A549 (cell line): ENCODE data around the gene CYFIP2. TPM values are rescaled to one million over a fixed set of nuclear protein-coding genes. Genes with fewer than 3 reads are reported as not detected.

ENCODE experiments used
- ATAC-seq, 2 experiments: fragments of 200-7000 bp in 1 of 2; fragments of >200 bp in 1 of 2; cut with Nextera tagmentation in 1 of 2; cut with Tn5 transposase in 1 of 2; 3 replicates each; pipeline versions ENCODE4 v1.8.0 to v1.9.1; 2018 to 2020; ENCODE audit warnings: mild to moderate bottlenecking in 1 of 2, moderate library complexity in 1 of 2
- CTCF ChIA-PET: fragments of 300-600 bp; sonication (Branson Sonifier 250); formaldehyde crosslinking; extraction: SDS; loops from one replicate; lab custom pipeline; 2021; ENCODE audit warnings: antibody characterized with exemption, inconsistent platforms; lab: Yijun Ruan, JAX
- POLR2A ChIA-PET: fragments of 350-600 bp; formaldehyde crosslinking; extraction: SDS; loops from one replicate; lab custom pipeline; 2021; ENCODE audit warnings: antibody characterized with exemption, inconsistent platforms; lab: Yijun Ruan, JAX
- DNase-seq, 2 experiments: peaks; one replicate each; pipeline versions ENCODE4 v3.0.0 to v3.0.0-alpha.2; 2011 to 2016; ENCODE audit warnings: low read depth in 1 of 2, low spot score in 1 of 2
- FAIRE-seq: peaks from 2 replicates; lab custom pipeline; 2011; peaks lifted over from hg19 to GRCh38; lab: Jason Lieb, UNC
- H3K27ac ChIP-seq, 2 experiments: fragments of >200 bp; sonication (Bioruptor Twin); formaldehyde crosslinking; 3 replicates each; pipeline ENCODE4 v1.5.1; 2016 to 2017
- H3K4me1 ChIP-seq: fragments of >200 bp; sonication (Bioruptor Twin); formaldehyde crosslinking; 3 replicates; pipeline ENCODE4 v1.6.1; 2016
- H3K4me2 ChIP-seq: fragments of >200 bp; sonication (Bioruptor Twin); formaldehyde crosslinking; 3 replicates; pipeline ENCODE4 v1.6.1; 2016
- H3K4me3 ChIP-seq: fragments of >200 bp; sonication (Bioruptor Twin); formaldehyde crosslinking; 3 replicates; pipeline ENCODE4 v1.5.1; 2016
- H3K9me3 ChIP-seq: fragments of >200 bp; sonication (Bioruptor Twin); formaldehyde crosslinking; 3 replicates; pipeline ENCODE4 v1.6.1; 2016
- ATOH8 ChIP-seq: fragments of 250-450 bp; sonication (Bioruptor Pico); IDR thresholded peaks from 2 replicates; pipeline ENCODE4 v1.5.0; 2020; ENCODE audit warnings: low read depth, mild to moderate bottlenecking, moderate library complexity
- BCL3 ChIP-seq: fragments of >200 bp; sonication (Bioruptor Twin); formaldehyde crosslinking; IDR thresholded peaks from 3 replicates; pipeline ENCODE4 v1.6.1; 2016
- CHD2 ChIP-seq: fragments of 150-350 bp; IDR thresholded peaks from 2 replicates; pipeline ENCODE4 v1.6.1; 2014; ENCODE audit warnings: low read length; ENCODE audit not compliant: partially characterized antibody
- CHD4 ChIP-seq: fragments of 200-600 bp; sonication (generic); IDR thresholded peaks from 2 replicates; pipeline ENCODE4 v1.6.1; 2016; ENCODE audit warnings: antibody characterized with exemption, mild to moderate bottlenecking, borderline replicate concordance
- CTCF ChIP-seq: fragments of >200 bp; sonication (Bioruptor Twin); formaldehyde crosslinking; IDR thresholded peaks from 3 replicates; pipeline ENCODE4 v1.5.1; 2016
- ELK1 ChIP-seq: fragments of 150-350 bp; IDR thresholded peaks from 2 replicates; pipeline ENCODE4 v1.6.1; 2014; ENCODE audit warnings: low read depth, mild to moderate bottlenecking, low read length
- EP300 ChIP-seq, 2 experiments: fragments of >200 bp; sonication (Bioruptor Twin); formaldehyde crosslinking; IDR thresholded peaks; 2 replicates in 1 of 2; 3 replicates in 1 of 2; pipeline ENCODE4 v1.6.1; 2016 to 2017
- ESRRA ChIP-seq: fragments of 150-350 bp; IDR thresholded peaks from 2 replicates; pipeline ENCODE4 v1.6.1; 2014; ENCODE audit warnings: mild to moderate bottlenecking, low read length, borderline replicate concordance
- FOSL2 ChIP-seq, 2 experiments: fragments of 450-650 bp in 1 of 2; fragments of >200 bp in 1 of 2; sonication (Bioruptor Twin) in 1 of 2; formaldehyde crosslinking; IDR thresholded peaks; 2 replicates each; pipeline versions ENCODE4 v1.5.0 to v1.6.1; 2016 to 2020; ENCODE audit warnings: mild to moderate bottlenecking in 1 of 2, moderate library complexity in 1 of 2
- FOXS1 ChIP-seq: fragments of 250-450 bp; sonication (Bioruptor Pico); IDR thresholded peaks from 2 replicates; pipeline ENCODE4 v1.5.0; 2020; ENCODE audit warnings: mild to moderate bottlenecking, moderate library complexity
- HEYL ChIP-seq: fragments of 250-450 bp; sonication (Bioruptor Pico); IDR thresholded peaks from 2 replicates; pipeline ENCODE4 v1.8.0; 2021; ENCODE audit warnings: mild to moderate bottlenecking, moderate library complexity
- HMGXB4 ChIP-seq: fragments of 250-450 bp; sonication (Bioruptor Pico); IDR thresholded peaks from 2 replicates; pipeline ENCODE4 v1.5.0; 2021; ENCODE audit warnings: mild to moderate bottlenecking, moderate library complexity, borderline replicate concordance
- JUN ChIP-seq, 2 experiments: fragments of >200 bp; sonication (Bioruptor Twin); formaldehyde crosslinking; IDR thresholded peaks; 2 replicates in 1 of 2; 3 replicates in 1 of 2; pipeline ENCODE4 v1.6.1; 2016 to 2017
- JUNB ChIP-seq: fragments of >200 bp; sonication (Bioruptor Twin); formaldehyde crosslinking; IDR thresholded peaks from 2 replicates; pipeline ENCODE4 v1.6.1; 2016
- KDM1A ChIP-seq: fragments of 200-600 bp; sonication (generic); IDR thresholded peaks from 2 replicates; pipeline ENCODE4 v1.6.1; 2016; ENCODE audit warnings: low read depth, mild to moderate bottlenecking
- MYC ChIP-seq: IDR thresholded peaks from 2 replicates; pipeline ENCODE4 v1.6.1; 2012; ENCODE audit warnings: mild to moderate bottlenecking, inconsistent platforms, low read length, improper control_type of control experiment, borderline replicate concordance
- POLR2A ChIP-seq: IDR thresholded peaks from 2 replicates; pipeline ENCODE4 v1.6.1; 2012; ENCODE audit warnings: mild to moderate bottlenecking, low read length
- RAD21 ChIP-seq, 2 experiments: fragments of >200 bp in 1 of 2; sonication (Bioruptor Twin) in 1 of 2; formaldehyde crosslinking in 1 of 2; IDR thresholded peaks in 1 of 2; conservative IDR thresholded peaks in 1 of 2; 2 replicates in 1 of 2; 3 replicates in 1 of 2; pipeline ENCODE4 v1.6.1; 2012 to 2018; ENCODE audit warnings: inconsistent platforms in 1 of 2
- RFX5 ChIP-seq: fragments of 450-650 bp; IDR thresholded peaks from 2 replicates; pipeline ENCODE4 v1.7.1; 2014; ENCODE audit warnings: antibody characterized with exemption, mild to moderate bottlenecking, moderate library complexity
- SREBF2 ChIP-seq: fragments of 450-650 bp; IDR thresholded peaks from 2 replicates; pipeline ENCODE4 v1.6.1; 2014; ENCODE audit warnings: mild to moderate bottlenecking, moderate library complexity
- TP53 ChIP-seq: fragments of 250-450 bp; sonication (Bioruptor Pico); IDR thresholded peaks from 2 replicates; pipeline ENCODE4 v1.5.0; 2021; ENCODE audit warnings: mild to moderate bottlenecking, moderate library complexity
- ZC3H11A ChIP-seq: fragments of 450-650 bp; IDR thresholded peaks from 2 replicates; pipeline ENCODE4 v1.6.1; 2014; ENCODE audit warnings: antibody characterized with exemption, mild to moderate bottlenecking
- ZFP36 ChIP-seq: fragments of 450-650 bp; IDR thresholded peaks from 2 replicates; pipeline ENCODE4 v1.6.1; 2014; ENCODE audit warnings: borderline replicate concordance; ENCODE audit not compliant: partially characterized antibody
- ZSCAN20 ChIP-seq: fragments of 250-450 bp; sonication (Bioruptor Pico); IDR thresholded peaks from 2 replicates; pipeline ENCODE4 v1.8.0; 2022; ENCODE audit warnings: mild to moderate bottlenecking, moderate library complexity
- WGBS: methylation state at CpG from one replicate; pipeline ENCODE4 v1.1.6; 2017; ENCODE audit errors: missing lambda C conversion rate; 5-methylcytosine and 5-hydroxymethylcytosine counted together
- polyA plus RNA-seq, 4 experiments: library from polyadenylated mRNA; depleted of rRNA in 3 of 4; stranded (reverse); fragments of >200 nt; fragmentation: RNase III in 1 of 4; extraction: RNeasy Plus Mini Kit Qiagen cat#74134 plus additional on column Dnase treatment in 1 of 4; gene quantifications; 2 replicates in 3 of 4; 3 replicates in 1 of 4; pipeline ENCODE4 v1.2.3, GENCODE V29; 2011 to 2017

CYFIP2 gene
- polyA plus RNA-seq, 2 of the 4 experiments (the other 2 are of a cell fraction), result 9.0 to 18.6 TPM

GRCh38 chr5:157232706-157233105 lies 33.2 kb upstream of the CYFIP2 start:
- H3K27ac ChIP-seq, result no peak overlapping the region
- no peak overlapping the region for H3K4me3 ChIP-seq
- no peak for FAIRE-seq
- DNase-seq, result no peak
- peaks cover 5% of the 10 kb centered on the region; the same call in 1 of the 3 replicates for H3K4me1 ChIP-seq
- no peak overlapping the region for H3K4me2 ChIP-seq
- ChIA-PET CTCF (interaction anchor here (1.2 to 1.9 kb wide), 2 partner anchors 17 to 22 kb away, joined by 3 to 5 read pairs; no protein-coding TSS in a partner anchor), POLR2A (no interaction called here)
- no peaks in the 10 kb centered on the region for H3K9me3 ChIP-seq
- no peak; a peak in 1 of 6 replicates for ATAC-seq
- WGBS, result 62% methylated on average over 6 of the region's 6 CpGs
- TF ChIP-seq ZSCAN20 (CRISPR knock-in tag) (no peak), JUN (IDR thresholded peaks at IDR 0.05) (no peak), ESRRA (no peak), RFX5 (no peak), CTCF (no peak), RAD21 (conservative IDR thresholded peaks at IDR 0.05 in 1 of 2, IDR thresholded peaks at IDR 0.05 in 1 of 2) (no peak), EP300 (IDR thresholded peaks at IDR 0.05) (no peak), CHD2 (no peak)

GRCh38 chr5:157233515-157233914 lies 32.4 kb upstream of the CYFIP2 start:
- DNase-seq, result no peak
- 98% methylated on average over 3 of the region's 3 CpGs for WGBS
- no peak overlapping the region for H3K27ac ChIP-seq
- no peak for FAIRE-seq
- H3K4me3 ChIP-seq, result no peak overlapping the region
- no peak for ATAC-seq
- ChIA-PET CTCF (interaction anchor here (1.9 kb wide), 1 partner anchor 21 kb away, joined by 5 read pairs; no protein-coding TSS in a partner anchor), POLR2A (no interaction called here)
- TF ChIP-seq FOSL2 (IDR thresholded peaks at IDR 0.05) (no peak), FOSL2 (CRISPR knock-in tag; IDR thresholded peaks at IDR 0.05) (no peak), ZFP36 (no peak), ATOH8 (no peak), HEYL (no peak), MYC (no peak), FOXS1 (CRISPR knock-in tag) (no peak), BCL3 (no peak), CHD4 (no peak), POLR2A (no peak), JUNB (no peak), HMGXB4 (CRISPR knock-in tag) (no peak), KDM1A (no peak), TP53 (CRISPR knock-in tag) (no peak), ZC3H11A (no peak), ELK1 (no peak), SREBF2 (no peak), ESRRA (no peak)
- no peak overlapping the region for H3K4me2 ChIP-seq
- peaks cover 5% of the 10 kb centered on the region; the same call in 1 of the 3 replicates for H3K4me1 ChIP-seq
- H3K9me3 ChIP-seq, result no peaks in the 10 kb centered on the region
